ENCODE measurements around the gene CST11.

DNA sequence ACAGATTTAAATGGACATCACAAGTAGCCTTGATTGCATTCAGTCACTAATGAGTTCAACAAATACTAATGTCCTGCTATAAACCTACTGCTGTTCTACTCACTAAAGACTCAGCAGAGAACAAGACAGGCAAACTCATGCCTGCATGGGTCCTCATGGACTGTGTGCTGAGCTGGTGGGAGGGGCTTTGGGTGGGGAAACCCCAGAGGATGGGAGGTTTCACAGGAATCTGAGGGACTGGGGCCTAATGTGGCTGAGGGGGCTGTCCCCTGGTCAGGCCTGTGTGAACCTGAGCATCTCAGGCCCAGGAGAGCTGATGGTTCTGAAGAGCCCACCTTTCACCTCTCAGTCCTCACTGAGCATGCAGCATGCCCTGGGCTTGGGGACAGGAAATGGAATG, 39.6 kb upstream of the CST11 start:
- no peak for TF ChIP-seq CTCF (IDR thresholded peaks at IDR 0.05)
- TF ChIP-seq ZFX (IDR thresholded peaks at IDR 0.05; ENCODE audit: borderline replicate concordance) = no peak
